SJSA1 (cell line): ENCODE results near the gene SHOC2. TPM values are rescaled to one million over a fixed set of nuclear protein-coding genes. Genes with fewer than 3 reads are reported as not detected.
"Not testable (repeated sequence)": the region's sequence is repeated elsewhere in the genome, so short reads cannot be mapped to it uniquely, and the experiment has no call there.

ENCODE experiments used
- DNase-seq, 2 experiments: peaks; one replicate each; pipeline ENCODE4 v3.0.0-alpha.2; 2015 to 2020; ENCODE audit warnings: low spot score in 2 of 2, low read depth in 1 of 2
- H3K27ac ChIP-seq: fragments of 250-450 bp; sonication (Bioruptor Pico); 2 replicates; pipeline ENCODE4 v1.5.1; 2020; ENCODE audit warnings: mild to moderate bottlenecking, moderate library complexity
- H3K27me3 ChIP-seq: fragments of 250-450 bp; sonication (Bioruptor Pico); replicated peaks from 2 replicates; pipeline ENCODE4 v1.5.1; 2020; ENCODE audit warnings: mild to moderate bottlenecking, moderate library complexity
- H3K36me3 ChIP-seq: fragments of 250-450 bp; sonication (Bioruptor Pico); 2 replicates; pipeline ENCODE4 v1.5.1; 2020; ENCODE audit warnings: mild to moderate bottlenecking
- H3K4me1 ChIP-seq: fragments of 250-450 bp; sonication (Bioruptor Pico); replicated peaks from 2 replicates; pipeline ENCODE4 v1.6.1; 2021; ENCODE audit warnings: mild to moderate bottlenecking
- H3K4me3 ChIP-seq: fragments of 250-450 bp; sonication (Bioruptor Pico); 2 replicates; pipeline ENCODE4 v1.5.1; 2020; ENCODE audit warnings: mild to moderate bottlenecking
- H3K9me3 ChIP-seq: fragments of 250-450 bp; sonication (Bioruptor Pico); replicated peaks from 2 replicates; pipeline ENCODE4 v1.5.1; 2020; ENCODE audit warnings: mild to moderate bottlenecking
- total RNA-seq: library from RNA; depleted of rRNA; stranded (reverse); fragments of >200 nt; shearing (Covaris generic); gene quantifications from 2 replicates; pipeline ENCODE4 v1.2.3, GENCODE V29; 2014

SHOC2 gene
- total RNA-seq, 1 experiment from 2014 or later, result 51.5 TPM

- peaks cover 44% of the 10 kb centered on the region for H3K4me1 ChIP-seq
- no peak overlapping the region for H3K4me3 ChIP-seq
- DNase-seq, result no peak
- no peaks in the 10 kb centered on the region for H3K27me3 ChIP-seq
- no peak overlapping the region for H3K27ac ChIP-seq
- H3K9me3 ChIP-seq, result no peaks in the 10 kb centered on the region
- H3K36me3 ChIP-seq, result peaks cover 6% of the 10 kb centered on the region; the same call in 1 of the 2 replicates
Measured at GRCh38 chr10:110915035-110915434, 4.4 kb upstream of the SHOC2 start.

- peak overlapping the region; percentile 100 for H3K27ac ChIP-seq
- not testable (repeated sequence) for H3K36me3 ChIP-seq
Measured at GRCh38 chr10:110915600-110915999, 3.8 kb upstream of the SHOC2 start.

GRCh38 chr10:110916554-110917346 is 2.7 kb upstream of the SHOC2 start:
- peak; percentile 74 to 81 for DNase-seq
- peak overlapping the region; percentile 100 for H3K27ac ChIP-seq
- no peaks in the 10 kb centered on the region for H3K27me3 ChIP-seq
- H3K4me3 ChIP-seq, result no peak overlapping the region
- H3K9me3 ChIP-seq, result no peaks in the 10 kb centered on the region
- H3K4me1 ChIP-seq, result peaks cover 54% of the 10 kb centered on the region
- H3K36me3 ChIP-seq, result peaks cover 3% of the 10 kb centered on the region; the same call in 1 of the 2 replicates

More at GRCh38 chr10:110915600-110915999, 3.8 kb upstream of the SHOC2 start:
- H3K4me1 ChIP-seq, result peaks cover 47% of the 10 kb centered on the region
- not testable (repeated sequence) for H3K9me3 ChIP-seq, H3K27me3 ChIP-seq, H3K4me3 ChIP-seq, DNase-seq

- peak in 1 of 2 experiments; percentile 98 for DNase-seq
- peak overlapping the region; percentile 71 for H3K4me3 ChIP-seq
- H3K27me3 ChIP-seq, result no peaks in the 10 kb centered on the region
- H3K9me3 ChIP-seq, result no peaks in the 10 kb centered on the region
- peak overlapping the region; percentile 100 for H3K27ac ChIP-seq
- H3K36me3 ChIP-seq, result peaks cover 3% of the 10 kb centered on the region; the same call in 1 of the 2 replicates
- H3K4me1 ChIP-seq, result peaks cover 39% of the 10 kb centered on the region
Measured at GRCh38 chr10:110918269-110918642, 1.1 kb upstream of the SHOC2 start.

GRCh38 chr10:110918643-110919348 is 608 bp upstream of the SHOC2 start, which contains the start of gene BBIP1:
BBIP1 (minus strand) TSS chr10:110919180; CDS start chr10:110918157, 1,023 bp downstream.
- H3K27ac ChIP-seq, result peak within 1 kb of the TSS; percentile 100
- no peaks in the 10 kb centered on the region for H3K27me3 ChIP-seq
- peaks cover 37% of the 10 kb centered on the region for H3K4me1 ChIP-seq
- H3K36me3 ChIP-seq, result peaks cover 3% of the 10 kb centered on the region; the same call in 1 of the 2 replicates
- DNase-seq, result peak in 1 of 2 experiments; percentile 100
- no peaks in the 10 kb centered on the region for H3K9me3 ChIP-seq
- peak within 1 kb of the TSS; percentile 89 for H3K4me3 ChIP-seq

- Histone ChIP-seq H3K27me3 (no peaks in the 10 kb centered on the region), H3K9me3 (no peaks in the 10 kb centered on the region), H3K27ac (peak overlapping the region; percentile 83), H3K36me3 (peaks cover 3% of the 10 kb centered on the region; the same call in 1 of the 2 replicates), H3K4me1 (peaks cover 37% of the 10 kb centered on the region), H3K4me3 (peak overlapping the region; percentile 89)
- DNase-seq, result peak; percentile 46 to 69
Measured at GRCh38 chr10:110919971-110920881, 822 bp downstream of the SHOC2 start.

GRCh38 chr10:110923856-110924493 is 4.6 kb downstream of the SHOC2 start:
- H3K4me3 ChIP-seq, result no peak overlapping the region
- DNase-seq, result no peak

GRCh38 chr10:110927461-110927860 is 8.1 kb downstream of the SHOC2 start:
- H3K27me3 ChIP-seq, result no peaks in the 10 kb centered on the region
- no peaks in the 10 kb centered on the region for H3K9me3 ChIP-seq
- no peaks in the 10 kb centered on the region for H3K4me1 ChIP-seq
- no peak for DNase-seq
- H3K36me3 ChIP-seq, result no peaks in the 10 kb centered on the region
- H3K27ac ChIP-seq, result no peak overlapping the region
- no peak overlapping the region for H3K4me3 ChIP-seq

More at GRCh38 chr10:110923856-110924493, 4.6 kb downstream of the SHOC2 start:
- Histone ChIP-seq H3K36me3 (no peaks in the 10 kb centered on the region), H3K9me3 (no peaks in the 10 kb centered on the region), H3K27ac (no peak overlapping the region), H3K27me3 (no peaks in the 10 kb centered on the region), H3K4me1 (peaks cover 12% of the 10 kb centered on the region)

GRCh38 chr10:110931769-110932381 is 12.5 kb downstream of the SHOC2 start:
- no peaks in the 10 kb centered on the region for H3K4me1 ChIP-seq
- H3K36me3 ChIP-seq, result no peaks in the 10 kb centered on the region
- no peak overlapping the region for H3K4me3 ChIP-seq
- no peak for DNase-seq
- H3K27ac ChIP-seq, result no peak overlapping the region
- no peaks in the 10 kb centered on the region for H3K27me3 ChIP-seq
- no peaks in the 10 kb centered on the region for H3K9me3 ChIP-seq

- H3K36me3 ChIP-seq, result no peaks in the 10 kb centered on the region
- no peak overlapping the region for H3K27ac ChIP-seq
- H3K4me1 ChIP-seq, result no peaks in the 10 kb centered on the region
- H3K9me3 ChIP-seq, result no peaks in the 10 kb centered on the region
- no peaks in the 10 kb centered on the region for H3K27me3 ChIP-seq
- no peak for DNase-seq
- no peak overlapping the region for H3K4me3 ChIP-seq
Measured at GRCh38 chr10:110932505-110933180, 13.2 kb downstream of the SHOC2 start.

GRCh38 chr10:110936757-110937156 is 17.4 kb downstream of the SHOC2 start:
- Histone ChIP-seq H3K4me3 (no peak overlapping the region), H3K27me3 (no peaks in the 10 kb centered on the region)
- no peak for DNase-seq

GRCh38 chr10:110939419-110939818 is 20.0 kb downstream of the SHOC2 start:
- Histone ChIP-seq H3K27me3 (no peaks in the 10 kb centered on the region), H3K4me1 (no peaks in the 10 kb centered on the region), H3K27ac (no peak overlapping the region), H3K4me3 (no peak overlapping the region), H3K36me3 (peaks cover 23% of the 10 kb centered on the region), H3K9me3 (no peaks in the 10 kb centered on the region)
- DNase-seq, result no peak

More at GRCh38 chr10:110936757-110937156, 17.4 kb downstream of the SHOC2 start:
- Histone ChIP-seq H3K4me1 (no peaks in the 10 kb centered on the region), H3K9me3 (no peaks in the 10 kb centered on the region), H3K36me3 (no peaks in the 10 kb centered on the region; the same call in 1 of the 2 replicates), H3K27ac (no peak overlapping the region)
